ENCODE results near the gene ARHGEF6.
"Not testable (repeated sequence)": the region's sequence is repeated elsewhere in the genome, so short reads cannot be mapped to it uniquely, and the experiment has no call there.

Gene ARHGEF6, protein sequence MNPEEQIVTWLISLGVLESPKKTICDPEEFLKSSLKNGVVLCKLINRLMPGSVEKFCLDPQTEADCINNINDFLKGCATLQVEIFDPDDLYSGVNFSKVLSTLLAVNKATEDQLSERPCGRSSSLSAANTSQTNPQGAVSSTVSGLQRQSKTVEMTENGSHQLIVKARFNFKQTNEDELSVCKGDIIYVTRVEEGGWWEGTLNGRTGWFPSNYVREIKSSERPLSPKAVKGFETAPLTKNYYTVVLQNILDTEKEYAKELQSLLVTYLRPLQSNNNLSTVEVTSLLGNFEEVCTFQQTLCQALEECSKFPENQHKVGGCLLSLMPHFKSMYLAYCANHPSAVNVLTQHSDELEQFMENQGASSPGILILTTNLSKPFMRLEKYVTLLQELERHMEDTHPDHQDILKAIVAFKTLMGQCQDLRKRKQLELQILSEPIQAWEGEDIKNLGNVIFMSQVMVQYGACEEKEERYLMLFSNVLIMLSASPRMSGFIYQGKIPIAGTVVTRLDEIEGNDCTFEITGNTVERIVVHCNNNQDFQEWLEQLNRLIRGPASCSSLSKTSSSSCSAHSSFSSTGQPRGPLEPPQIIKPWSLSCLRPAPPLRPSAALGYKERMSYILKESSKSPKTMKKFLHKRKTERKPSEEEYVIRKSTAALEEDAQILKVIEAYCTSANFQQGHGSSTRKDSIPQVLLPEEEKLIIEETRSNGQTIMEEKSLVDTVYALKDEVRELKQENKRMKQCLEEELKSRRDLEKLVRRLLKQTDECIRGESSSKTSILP

DNA sequence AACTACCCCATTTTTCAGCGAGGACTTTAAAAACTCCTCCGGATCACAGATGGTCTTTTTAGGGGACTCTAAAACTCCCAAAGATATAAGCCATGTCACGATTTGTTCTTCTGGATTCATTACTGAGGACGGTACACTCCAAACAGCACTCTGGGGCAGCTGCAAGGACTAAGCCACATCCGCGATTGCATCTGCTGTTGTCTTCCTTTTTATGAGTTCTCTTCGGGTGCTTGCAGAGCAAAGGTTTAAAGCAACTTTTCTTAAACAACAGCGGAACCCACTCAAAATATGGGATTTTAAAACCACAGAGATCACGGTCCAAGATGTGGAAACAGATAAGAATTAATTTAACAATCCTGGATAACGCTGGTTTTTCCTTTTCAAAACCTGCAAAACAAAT, at the start of gene ARHGEF6:
ARHGEF6 (minus strand) TSS at position 170 of the 400 bp plus-strand sequence; CDS start at position 120, 50 bp downstream.
- DNase-seq = no peak

DNA sequence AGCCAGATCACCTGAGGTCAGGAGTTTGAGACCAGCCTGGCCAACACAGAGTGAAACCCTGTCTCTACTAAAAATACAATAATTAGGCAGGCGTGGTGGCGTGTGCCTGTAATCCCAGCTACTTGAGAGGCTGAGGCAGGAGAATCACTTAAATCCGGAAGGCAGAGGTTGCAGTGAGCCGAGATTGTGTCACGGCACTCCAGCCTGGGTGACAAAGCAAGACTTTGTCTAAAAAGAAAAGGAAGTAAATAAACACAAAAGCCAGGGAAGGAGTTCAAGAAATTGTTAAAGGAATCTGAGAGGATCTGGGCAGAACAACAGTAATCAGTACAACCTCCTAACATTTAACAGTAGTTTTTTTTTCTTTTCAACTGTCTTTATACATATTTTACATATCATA, 48.7 kb upstream of the ARHGEF6 start:
- no peak for DNase-seq

GRCh38 chrX:136828830-136829229, 48.1 kb upstream of the ARHGEF6 start:
- DNase-seq = no peak

DNA sequence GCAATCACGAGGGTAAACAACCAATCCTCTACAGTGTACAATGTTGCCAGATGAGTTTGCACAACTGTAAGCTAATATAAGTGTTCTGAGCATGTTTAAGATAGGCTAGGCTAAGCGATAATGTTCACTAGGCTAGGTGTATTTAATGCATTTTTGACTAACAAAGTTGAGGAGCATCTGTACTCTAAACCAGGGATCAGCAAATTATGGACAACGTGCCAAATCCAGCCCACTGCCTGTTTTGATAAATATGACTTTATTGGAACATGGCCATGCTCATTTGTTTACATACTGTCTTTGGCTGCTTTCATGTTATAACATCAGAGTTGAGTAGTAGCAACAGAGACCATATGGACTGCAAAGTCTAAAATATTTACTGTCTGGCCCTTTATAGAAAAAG, 46.3 kb upstream of the ARHGEF6 start:
- no peak for DNase-seq

GRCh38 chrX:136825771-136826170, 45.0 kb upstream of the ARHGEF6 start:
- no peak for DNase-seq

GRCh38 chrX:136823175-136823574, 42.4 kb upstream of the ARHGEF6 start:
- peak; percentile 5 for DNase-seq

GRCh38 chrX:136822337-136823095, 41.8 kb upstream of the ARHGEF6 start:
- DNase-seq = no peak

- not testable (repeated sequence) for DNase-seq
Measured at GRCh38 chrX:136819756-136820155, 39.0 kb upstream of the ARHGEF6 start.

- DNase-seq = no peak
Measured at GRCh38 chrX:136819031-136819703, 38.4 kb upstream of the ARHGEF6 start.

DNA sequence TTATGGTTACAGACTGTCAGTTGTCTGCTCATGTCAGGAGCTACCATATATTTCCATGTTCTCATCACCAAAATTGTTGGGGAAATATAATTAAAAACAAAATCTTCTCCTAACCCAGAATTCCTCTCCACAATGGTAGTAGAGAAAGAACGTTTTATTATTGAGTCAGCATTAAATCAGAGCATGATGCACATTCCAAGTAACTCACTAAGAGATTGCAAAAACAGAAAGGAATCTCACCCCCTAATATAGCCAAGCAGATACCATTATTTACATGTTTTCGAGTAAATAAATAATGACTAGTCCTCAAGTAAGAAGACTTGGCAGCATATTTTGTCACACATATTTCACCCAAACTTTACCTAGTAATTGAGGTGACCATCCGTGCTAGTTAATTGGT, 36.2 kb upstream of the ARHGEF6 start:
- peak; percentile 41 for DNase-seq

GRCh38 chrX:136814847-136815750, 34.4 kb upstream of the ARHGEF6 start:
- DNase-seq = no peak

DNA sequence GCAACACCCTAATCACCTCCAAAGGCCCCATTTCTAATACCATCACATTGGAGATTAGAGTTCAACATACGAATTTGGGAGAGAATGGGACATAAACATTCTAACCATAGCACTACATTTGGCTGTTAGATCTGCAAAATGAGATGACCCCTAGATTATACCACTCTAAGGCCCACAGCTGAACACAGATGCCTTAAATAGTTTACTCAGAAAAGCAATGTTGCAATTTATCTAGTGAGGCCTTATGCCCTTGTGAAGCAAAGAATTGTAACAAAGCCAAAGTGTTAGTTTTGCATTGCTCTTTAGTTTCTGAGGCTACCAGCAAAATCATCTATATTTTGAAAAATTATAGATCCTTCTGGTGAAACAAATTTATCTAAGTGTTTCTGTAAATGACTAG, 31.6 kb upstream of the ARHGEF6 start:
- DNase-seq = no peak

- DNase-seq = no peak
Measured at GRCh38 chrX:136810493-136810892, 29.8 kb upstream of the ARHGEF6 start.

- no peak for DNase-seq
Measured at GRCh38 chrX:136806891-136807410, 26.2 kb upstream of the ARHGEF6 start.

DNA sequence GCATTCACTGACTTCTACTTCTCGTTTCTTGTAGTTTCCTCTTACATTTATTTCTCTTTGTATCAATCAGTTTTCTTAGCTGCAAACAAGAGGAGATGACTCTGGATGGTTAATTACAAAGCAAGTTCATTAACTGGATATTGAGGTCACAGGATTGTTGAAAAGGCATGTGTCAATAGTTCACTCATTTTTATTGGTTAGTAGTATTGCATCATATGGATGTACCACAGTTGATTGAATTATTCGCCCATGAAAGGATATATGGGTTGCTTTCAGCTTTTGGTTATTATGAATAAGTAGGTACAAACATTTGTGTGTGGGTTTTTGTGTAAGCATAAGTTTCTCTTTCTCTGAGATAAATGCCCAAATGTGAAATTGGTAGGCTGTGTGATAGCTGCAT, 21.8 kb upstream of the ARHGEF6 start:
- no peak for DNase-seq

- DNase-seq = no peak
Measured at GRCh38 chrX:136797787-136798186, 17.1 kb upstream of the ARHGEF6 start.

- DNase-seq = not testable (repeated sequence)
Measured at GRCh38 chrX:136795132-136795531, 14.4 kb upstream of the ARHGEF6 start.

GRCh38 chrX:136794660-136795059, 13.9 kb upstream of the ARHGEF6 start:
- DNase-seq = not testable (repeated sequence)

- no peak for DNase-seq
Measured at GRCh38 chrX:136794080-136794479, 13.3 kb upstream of the ARHGEF6 start.

GRCh38 chrX:136789856-136790255, 9.1 kb upstream of the ARHGEF6 start:
- DNase-seq = no peak

DNA sequence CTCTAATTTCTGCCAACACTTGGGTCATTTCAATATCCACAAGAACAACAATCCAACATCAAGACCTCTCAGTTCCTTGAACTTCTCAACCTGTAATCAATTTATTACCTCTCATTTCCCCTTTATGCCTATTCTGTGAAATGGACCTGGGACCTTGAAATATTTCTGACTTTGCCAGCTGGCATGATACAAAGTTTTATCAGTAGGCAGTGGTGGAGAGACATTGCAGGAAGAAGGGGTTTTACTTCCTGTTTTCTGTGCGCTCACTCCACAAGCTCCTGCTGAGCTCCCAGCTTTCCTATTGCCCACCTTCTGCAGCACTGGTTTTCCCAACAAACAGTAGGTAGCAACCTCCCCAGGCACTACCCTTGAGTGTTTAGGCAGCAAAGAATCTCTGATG, 3.5 kb upstream of the ARHGEF6 start:
- DNase-seq = no peak

All from NCI-H226 (cell line).